OCI-LY3 (cell line): ENCODE data around the gene PEX26.

Source experiments
- CTCF ChIP-seq: fragments of 200-600, 300-600 bp; sonication (generic); IDR thresholded peaks from 2 replicates; pipeline ENCODE4 v1.5.1; 2014; ENCODE audit warnings: antibody characterized with exemption, low read length, low read depth
- EZH2phosphoT487 ChIP-seq: fragments of 200-600 bp; shearing (Covaris generic); IDR thresholded peaks from 2 replicates; pipeline ENCODE4 v1.6.1; 2018; ENCODE audit warnings: antibody characterized with exemption, mixed run types, low read depth

- TF ChIP-seq CTCF (no peak), EZH2phosphoT487 (no peak)
Observed at GRCh38 chr22:18069041-18069440, 8.7 kb upstream of the PEX26 start.
